ENCODE data around the gene PAM16.

The PAM16 gene

DNA sequence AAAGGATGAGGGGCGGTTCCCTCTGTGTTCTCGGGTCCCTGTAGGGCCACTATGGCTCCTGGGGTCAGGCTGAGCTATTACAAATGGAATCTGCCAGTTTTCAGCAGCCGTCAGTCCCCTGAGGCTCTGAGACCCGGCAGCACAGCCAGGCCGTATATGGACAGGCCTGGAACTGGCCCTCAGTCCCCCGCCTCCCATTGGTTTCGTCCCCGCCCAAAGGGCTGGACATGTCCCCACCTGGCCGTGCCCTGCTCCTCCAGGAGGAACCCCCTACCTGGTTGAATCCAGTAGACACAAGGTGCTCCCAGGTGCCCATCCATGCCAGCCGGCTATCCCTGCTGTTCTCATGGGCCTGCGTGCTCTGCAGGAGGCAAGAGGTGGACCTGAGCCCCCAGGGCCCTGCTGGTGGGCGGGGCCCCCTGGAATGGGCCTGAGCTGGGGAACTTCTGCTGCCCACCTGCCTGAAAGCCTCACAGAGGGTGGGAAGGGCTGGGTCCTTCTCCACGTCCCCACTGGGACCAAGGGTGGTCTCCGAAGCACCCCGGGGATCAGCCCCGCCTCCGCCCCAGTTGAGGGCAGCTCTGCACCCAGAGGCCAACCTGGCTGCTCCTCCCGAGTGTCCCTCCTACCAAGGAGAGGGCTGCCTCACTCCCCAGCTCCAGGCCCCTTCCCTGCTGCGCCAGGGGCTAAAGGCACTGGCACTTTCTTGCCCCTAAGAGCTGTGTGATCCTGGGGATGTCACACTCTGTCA, 37.3 kb upstream of the PAM16 start:
- no peaks in the 10 kb centered on the region for H3K36me3 ChIP-seq (ENCODE audit: control insufficient read depth, insufficient read depth, low read length)
- TF ChIP-seq, protein P1, sequence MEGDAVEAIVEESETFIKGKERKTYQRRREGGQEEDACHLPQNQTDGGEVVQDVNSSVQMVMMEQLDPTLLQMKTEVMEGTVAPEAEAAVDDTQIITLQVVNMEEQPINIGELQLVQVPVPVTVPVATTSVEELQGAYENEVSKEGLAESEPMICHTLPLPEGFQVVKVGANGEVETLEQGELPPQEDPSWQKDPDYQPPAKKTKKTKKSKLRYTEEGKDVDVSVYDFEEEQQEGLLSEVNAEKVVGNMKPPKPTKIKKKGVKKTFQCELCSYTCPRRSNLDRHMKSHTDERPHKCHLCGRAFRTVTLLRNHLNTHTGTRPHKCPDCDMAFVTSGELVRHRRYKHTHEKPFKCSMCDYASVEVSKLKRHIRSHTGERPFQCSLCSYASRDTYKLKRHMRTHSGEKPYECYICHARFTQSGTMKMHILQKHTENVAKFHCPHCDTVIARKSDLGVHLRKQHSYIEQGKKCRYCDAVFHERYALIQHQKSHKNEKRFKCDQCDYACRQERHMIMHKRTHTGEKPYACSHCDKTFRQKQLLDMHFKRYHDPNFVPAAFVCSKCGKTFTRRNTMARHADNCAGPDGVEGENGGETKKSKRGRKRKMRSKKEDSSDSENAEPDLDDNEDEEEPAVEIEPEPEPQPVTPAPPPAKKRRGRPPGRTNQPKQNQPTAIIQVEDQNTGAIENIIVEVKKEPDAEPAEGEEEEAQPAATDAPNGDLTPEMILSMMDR (IDR thresholded peaks at IDR 0.05) = no peak
- H3K9ac ChIP-seq = no peak overlapping the region
- no peak overlapping the region for H3K4me3 ChIP-seq (ENCODE audit: low read depth, low read length)
- no peaks in the 10 kb centered on the region for H3K79me2 ChIP-seq
- H3K27me3 ChIP-seq (ENCODE audit: control insufficient read depth, insufficient read depth, low read length) = no peaks in the 10 kb centered on the region
- no peaks in the 10 kb centered on the region for H3K4me1 ChIP-seq
- H3K4me2 ChIP-seq (ENCODE audit: low read length) = no peak overlapping the region
- H3K9me3 ChIP-seq (ENCODE audit: control insufficient read depth, low read length) = no peaks in the 10 kb centered on the region
- no peak overlapping the region for H2AFZ ChIP-seq
- peak overlapping the region; percentile 20 for H3K27ac ChIP-seq

DNA sequence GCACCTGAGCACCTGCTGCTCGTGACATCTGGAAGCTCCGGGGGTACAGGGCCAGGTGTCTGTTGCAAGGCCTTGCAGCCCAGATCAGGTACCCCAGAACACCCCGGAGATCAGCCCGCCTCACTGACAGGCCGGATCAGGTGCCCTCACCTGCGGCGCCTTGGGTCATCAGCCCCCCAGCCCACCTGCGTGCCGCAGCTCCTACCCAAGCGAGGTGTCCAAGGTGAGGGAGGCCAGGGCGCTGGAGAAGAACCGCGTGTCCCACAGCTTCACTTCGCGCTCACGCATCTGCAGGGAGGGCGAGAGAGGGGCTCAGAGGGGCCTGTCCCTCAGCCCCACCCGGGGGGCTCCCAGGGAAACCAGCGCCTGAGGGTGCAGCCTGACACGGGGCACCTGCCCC, 36.7 kb upstream of the PAM16 start:
- Histone ChIP-seq H3K4me1 (no peaks in the 10 kb centered on the region), H2AFZ (no peak overlapping the region), H3K27me3 (ENCODE audit: control insufficient read depth, insufficient read depth, low read length) (no peaks in the 10 kb centered on the region), H3K9me3 (ENCODE audit: control insufficient read depth, low read length) (no peaks in the 10 kb centered on the region), H3K4me2 (ENCODE audit: low read length) (no peak overlapping the region), H3K4me3 (ENCODE audit: low read depth, low read length) (no peak overlapping the region), H3K27ac (no peak overlapping the region), H3K9ac (no peak overlapping the region), H3K79me2 (no peaks in the 10 kb centered on the region), H3K36me3 (ENCODE audit: control insufficient read depth, insufficient read depth, low read length) (no peaks in the 10 kb centered on the region)
- TF ChIP-seq, protein P1 (IDR thresholded peaks at IDR 0.05) = no peak

DNA sequence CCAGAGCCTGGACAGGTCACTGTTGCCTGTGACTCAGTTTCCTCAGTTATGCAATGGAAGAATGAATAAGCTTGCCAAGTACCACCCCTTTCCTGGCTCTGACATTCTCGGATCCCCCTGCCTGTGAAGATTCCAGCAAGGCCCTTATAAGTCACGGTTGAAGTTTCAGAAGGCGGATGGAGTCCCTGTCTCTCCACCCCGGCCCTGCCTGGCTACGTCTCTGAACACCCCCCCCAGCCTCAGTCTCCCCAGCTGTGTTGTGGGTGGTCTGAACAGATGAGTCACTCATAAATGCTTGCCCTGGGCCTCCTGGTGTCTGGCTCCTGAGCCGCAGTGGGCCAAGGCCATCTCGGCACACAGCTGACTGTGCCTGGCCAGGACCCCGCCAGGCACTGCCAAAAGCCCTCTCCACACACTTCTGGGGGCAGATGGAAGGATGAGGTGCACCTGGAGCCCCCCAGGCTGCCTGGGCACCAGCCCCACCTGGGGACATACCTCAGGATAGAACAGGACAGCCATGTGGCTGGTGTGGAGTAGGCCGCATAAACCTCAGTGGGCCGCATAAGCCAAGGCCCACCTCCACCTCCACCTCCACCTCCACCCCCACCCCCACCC, 35.9 kb upstream of the PAM16 start:
- Histone ChIP-seq H3K9me3 (ENCODE audit: control insufficient read depth, low read length) (no peaks in the 10 kb centered on the region), H3K36me3 (ENCODE audit: control insufficient read depth, insufficient read depth, low read length) (no peaks in the 10 kb centered on the region), H3K27ac (no peak overlapping the region), H3K9ac (no peak overlapping the region), H3K79me2 (no peaks in the 10 kb centered on the region), H3K27me3 (ENCODE audit: control insufficient read depth, insufficient read depth, low read length) (no peaks in the 10 kb centered on the region), H2AFZ (no peak overlapping the region), H3K4me1 (no peaks in the 10 kb centered on the region), H3K4me3 (ENCODE audit: low read depth, low read length) (no peak overlapping the region), H3K4me2 (ENCODE audit: low read length) (no peak overlapping the region)
- TF ChIP-seq, protein P1 (IDR thresholded peaks at IDR 0.05) = no peak

DNA sequence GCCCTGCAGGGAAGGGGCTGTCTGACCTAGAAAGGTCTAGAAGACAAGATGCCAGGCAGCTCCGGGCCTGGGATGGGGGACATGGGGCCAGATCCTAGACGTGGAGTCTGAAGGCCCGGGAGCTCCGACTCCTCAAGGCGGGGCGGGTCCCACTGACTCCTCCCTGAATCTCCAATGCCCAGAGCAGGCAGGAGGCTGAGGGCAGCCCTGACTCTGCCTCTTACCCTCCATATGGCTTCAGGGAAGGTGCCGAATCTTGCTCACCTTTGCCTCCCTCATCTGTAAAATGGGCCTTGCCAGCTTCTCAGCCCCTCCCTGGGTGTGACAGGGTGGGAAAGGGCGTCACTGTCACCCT, 35.3 kb upstream of the PAM16 start:
- Histone ChIP-seq H3K4me2 (ENCODE audit: low read length) (no peak overlapping the region), H3K9ac (no peak overlapping the region), H3K9me3 (ENCODE audit: control insufficient read depth, low read length) (no peaks in the 10 kb centered on the region), H3K27me3 (ENCODE audit: control insufficient read depth, insufficient read depth, low read length) (no peaks in the 10 kb centered on the region), H2AFZ (no peak overlapping the region), H3K79me2 (no peaks in the 10 kb centered on the region), H3K4me3 (ENCODE audit: low read depth, low read length) (no peak overlapping the region), H3K4me1 (no peaks in the 10 kb centered on the region), H3K36me3 (ENCODE audit: control insufficient read depth, insufficient read depth, low read length) (no peaks in the 10 kb centered on the region), H3K27ac (no peak overlapping the region)
- TF ChIP-seq, protein P1 (IDR thresholded peaks at IDR 0.05) = no peak
